Caco-2 (cell line): ENCODE data around the gene MCUB. TPM values are rescaled to one million over a fixed set of nuclear protein-coding genes. Genes with fewer than 3 reads are reported as not detected.
"Not testable (repeated sequence)": the region's sequence is repeated elsewhere in the genome, so short reads cannot be mapped to it uniquely, and the experiment has no call there.

ENCODE experiments used
- BruUV-seq: library from RNA; stranded (reverse); fragments of 400-500 nt; replicated peaks from 2 replicates; lab custom pipeline; 2021; lab: Mats Ljungman, UMichigan
- CTCF ChIA-PET: fragments of 300-600 bp; sonication (Branson Sonifier 250); formaldehyde crosslinking; loops from one replicate; lab custom pipeline; 2022; ENCODE audit warnings: antibody characterized with exemption; lab: Charles Lee
- POLR2A ChIA-PET: fragments of 300-600 bp; sonication (Branson Sonifier 250); formaldehyde crosslinking; loops from one replicate; lab custom pipeline; 2022; ENCODE audit warnings: antibody characterized with exemption; lab: Charles Lee
- DNase-seq, 2 experiments: peaks; one replicate each; pipeline versions ENCODE4 v3.0.0 to v3.0.0-alpha.2; 2020 to 2022
- H3K27me3 ChIP-seq: replicated peaks from 2 replicates; pipeline ENCODE4 v1.6.0; 2011; ENCODE audit warnings: low read length; ENCODE audit not compliant: control insufficient read depth, insufficient read depth
- H3K36me3 ChIP-seq: 2 replicates; pipeline ENCODE4 v1.5.1; 2011; ENCODE audit warnings: low read length; ENCODE audit not compliant: control insufficient read depth, insufficient read depth
- H3K4me1 ChIP-seq: fragments of 250-450 bp; sonication (Bioruptor Pico); 2 replicates; pipeline ENCODE4 v1.5.1; 2020; ENCODE audit warnings: mild to moderate bottlenecking
- H3K4me3 ChIP-seq: 2 replicates; pipeline ENCODE4 v1.5.1; 2011; ENCODE audit warnings: low read depth, mild to moderate bottlenecking, control low read depth, low read length
- H3K9me3 ChIP-seq: fragments of 250-450 bp; sonication (Bioruptor Pico); 2 replicates; pipeline ENCODE4 v1.5.1; 2020; ENCODE audit warnings: mild to moderate bottlenecking, moderate library complexity
- H3K27ac Mint-ChIP-seq: one replicate; pipeline ENCODE4 v1.8.0; 2022; ENCODE audit warnings: mixed read lengths; ENCODE audit not compliant: unreplicated experiment
- H3K27me3 Mint-ChIP-seq: one replicate; pipeline ENCODE4 v1.8.0; 2022; ENCODE audit warnings: mixed read lengths; ENCODE audit not compliant: insufficient read depth, unreplicated experiment
- H3K36me3 Mint-ChIP-seq: one replicate; pipeline ENCODE4 v1.8.0; 2022; ENCODE audit warnings: mild to moderate bottlenecking, mixed read lengths; ENCODE audit not compliant: insufficient read depth, unreplicated experiment
- H3K4me1 Mint-ChIP-seq: one replicate; pipeline ENCODE4 v1.8.0; 2022; ENCODE audit warnings: low read depth, mixed read lengths; ENCODE audit not compliant: unreplicated experiment
- H3K4me3 Mint-ChIP-seq: one replicate; pipeline ENCODE4 v1.8.0; 2022; ENCODE audit warnings: mild to moderate bottlenecking, moderate library complexity, mixed read lengths; ENCODE audit not compliant: unreplicated experiment
- H3K9me3 Mint-ChIP-seq: one replicate; pipeline ENCODE4 v1.8.0; 2022; ENCODE audit warnings: mixed read lengths; ENCODE audit not compliant: unreplicated experiment
- CTCF ChIP-seq, 2 experiments: fragments of 200-600 bp in 1 of 2; IDR thresholded peaks; 1 replicate in 1 of 2; 2 replicates in 1 of 2; pipeline versions ENCODE4 v1.5.1 to v1.8.0; 2011 to 2022; ENCODE audit warnings: antibody characterized with exemption in 1 of 2, control low read depth in 1 of 2, inconsistent platforms in 1 of 2, low read depth in 1 of 2, low read length in 1 of 2, mild to moderate bottlenecking in 1 of 2, moderate library complexity in 1 of 2; ENCODE audit not compliant: insufficient read depth in 1 of 2, severe bottlenecking in 1 of 2, unreplicated experiment in 1 of 2
- intact Hi-C: fragments of 100-400 bp; cut with micrococcal nuclease; formaldehyde crosslinking; loops from one replicate; pipeline ENCODE4 v1.10.0; 2022; ENCODE audit not compliant: unreplicated experiment
- total RNA-seq: library from RNA; stranded (reverse); gene quantifications from 2 replicates; pipeline ENCODE4 v1.2.3, GENCODE V29; 2022

Gene MCUB
- total RNA-seq, 1 experiment from 2014 or later = 3.6 TPM

GRCh38 chr4:109675181-109675580 lies 115.1 kb downstream of the MCUB start:
- CTCF ChIA-PET = no interaction called here
- no TSS peak for BruUV-seq

DNA sequence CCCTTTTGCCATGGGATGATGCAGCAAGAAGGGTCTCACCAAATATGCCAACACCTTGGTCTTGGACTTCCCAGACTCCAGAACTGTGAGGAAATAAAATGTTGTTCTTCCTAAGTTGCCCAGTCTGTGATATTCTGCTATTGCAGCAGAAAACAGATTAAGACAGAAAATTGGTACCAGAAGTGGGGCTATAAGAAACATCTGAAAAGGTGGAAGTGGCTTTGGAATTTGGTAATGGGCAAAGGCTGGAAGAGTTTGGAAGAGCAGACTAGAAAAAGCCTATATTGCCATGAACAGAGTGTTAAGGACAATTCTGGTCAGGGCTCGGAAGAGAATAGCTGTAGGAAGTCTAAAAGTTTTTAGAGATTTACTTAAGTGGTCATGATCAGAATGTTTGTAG lies 115.8 kb downstream of the MCUB start:
- Histone ChIP-seq H3K4me1 (no peaks in the 10 kb centered on the region), H3K36me3 (no peaks in the 10 kb centered on the region), H3K4me3 (no peak overlapping the region), H3K9me3 (no peaks in the 10 kb centered on the region), H3K27me3 (no peaks in the 10 kb centered on the region)
- no peaks in the 10 kb centered on the region for H3K36me3 Mint-ChIP-seq
- H3K27ac Mint-ChIP-seq = no peak overlapping the region
- no peak for DNase-seq
- intact Hi-C loops = no loop called here
- CTCF ChIA-PET = no interaction called here
- H3K4me1 Mint-ChIP-seq = no peaks in the 10 kb centered on the region
- POLR2A ChIA-PET = no interaction called here
- no TSS peak for BruUV-seq
- no peak overlapping the region for H3K4me3 Mint-ChIP-seq
- no peak for TF ChIP-seq CTCF (IDR thresholded peaks at IDR 0.05; ENCODE audit: insufficient read depth in 1 of 2, low read depth in 1 of 2, low read length in 1 of 2, severe bottlenecking in 1 of 2, unreplicated experiment in 1 of 2)
- peaks cover 4% of the 10 kb centered on the region for H3K27me3 Mint-ChIP-seq
- peaks cover 11% of the 10 kb centered on the region for H3K9me3 Mint-ChIP-seq

More at GRCh38 chr4:109675181-109675580, 115.1 kb downstream of the MCUB start:
- Histone ChIP-seq H3K4me1 (no peaks in the 10 kb centered on the region), H3K9me3 (no peaks in the 10 kb centered on the region), H3K27me3 (no peaks in the 10 kb centered on the region), H3K36me3 (no peaks in the 10 kb centered on the region), H3K4me3 (no peak overlapping the region)
- H3K4me1 Mint-ChIP-seq = no peaks in the 10 kb centered on the region
- TF ChIP-seq CTCF (IDR thresholded peaks at IDR 0.05; ENCODE audit: insufficient read depth in 1 of 2, low read depth in 1 of 2, low read length in 1 of 2, severe bottlenecking in 1 of 2, unreplicated experiment in 1 of 2) = no peak
- peaks cover 4% of the 10 kb centered on the region for H3K27me3 Mint-ChIP-seq
- POLR2A ChIA-PET = no interaction called here
- DNase-seq = no peak
- intact Hi-C loops = no loop called here
- H3K36me3 Mint-ChIP-seq = no peaks in the 10 kb centered on the region
- H3K4me3 Mint-ChIP-seq = no peak overlapping the region
- peaks cover 11% of the 10 kb centered on the region for H3K9me3 Mint-ChIP-seq
- no peak overlapping the region for H3K27ac Mint-ChIP-seq

DNA sequence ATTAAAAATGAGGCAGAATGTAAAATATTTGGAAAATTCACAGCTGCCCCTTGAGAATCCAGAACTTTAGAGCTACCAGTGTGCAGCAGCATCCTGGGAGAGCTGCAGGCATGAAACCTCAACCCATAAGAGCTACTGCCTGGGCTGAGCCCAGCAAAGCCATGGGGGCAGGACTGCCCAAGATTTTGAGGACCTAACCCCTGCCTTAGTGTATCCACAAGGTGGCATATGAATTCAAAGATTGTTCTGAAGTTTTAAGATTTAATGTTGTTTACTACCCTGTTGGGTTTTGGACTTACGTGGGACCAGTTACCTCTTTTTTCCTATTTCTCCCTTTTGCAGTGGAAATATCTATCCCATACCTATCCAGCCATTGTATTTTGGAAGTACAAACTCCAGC lies 116.8 kb downstream of the MCUB start:
- no TSS peak for BruUV-seq
- Mint-ChIP-seq H3K9me3 (peaks cover 1% of the 10 kb centered on the region), H3K4me1 (no peaks in the 10 kb centered on the region), H3K27me3 (no peaks in the 10 kb centered on the region), H3K27ac (no peak overlapping the region), H3K4me3 (no peak overlapping the region), H3K36me3 (no peaks in the 10 kb centered on the region)
- H3K4me3 ChIP-seq = no peak overlapping the region
- no peaks in the 10 kb centered on the region for H3K36me3 ChIP-seq
- intact Hi-C loops = no loop called here
- no peak for TF ChIP-seq CTCF (IDR thresholded peaks at IDR 0.05; ENCODE audit: insufficient read depth in 1 of 2, low read depth in 1 of 2, low read length in 1 of 2, severe bottlenecking in 1 of 2, unreplicated experiment in 1 of 2)
- H3K9me3 ChIP-seq = no peaks in the 10 kb centered on the region
- H3K27me3 ChIP-seq = no peaks in the 10 kb centered on the region
- ChIA-PET POLR2A (no interaction called here), CTCF (no interaction called here)
- no peak for DNase-seq
- H3K4me1 ChIP-seq = no peaks in the 10 kb centered on the region

- POLR2A ChIA-PET, H3K27me3 Mint-ChIP-seq, DNase-seq, H3K4me3 ChIP-seq, intact Hi-C loops, H3K9me3 ChIP-seq, H3K4me1 ChIP-seq, H3K4me3 Mint-ChIP-seq, H3K4me1 Mint-ChIP-seq, H3K36me3 Mint-ChIP-seq, BruUV-seq, H3K27me3 ChIP-seq, H3K27ac Mint-ChIP-seq, H3K9me3 Mint-ChIP-seq, CTCF ChIA-PET, H3K36me3 ChIP-seq: not testable (repeated sequence)
Measured at GRCh38 chr4:109678472-109678871, 118.4 kb downstream of the MCUB start.

DNA sequence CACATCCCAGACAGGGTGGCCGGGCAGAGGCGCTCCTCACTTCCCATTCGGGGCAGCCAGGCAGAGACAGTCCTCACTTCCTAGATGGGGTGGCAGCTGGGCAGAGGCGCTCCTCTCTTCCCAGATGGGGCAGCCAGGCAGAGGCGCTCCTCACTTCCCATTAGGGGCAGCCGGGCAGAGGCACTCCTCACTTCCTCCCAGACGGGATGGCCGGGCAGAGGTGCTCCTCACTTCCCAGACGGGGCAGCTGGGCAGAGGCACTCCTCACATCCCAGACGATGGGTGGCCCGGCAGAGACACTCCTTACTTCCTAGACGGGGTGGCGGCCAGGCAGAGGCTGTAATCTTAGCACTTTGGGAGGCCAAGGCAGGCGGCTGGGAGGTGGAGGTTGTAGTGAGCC lies 118.9 kb downstream of the MCUB start:
- H3K4me1 Mint-ChIP-seq, BruUV-seq, CTCF ChIA-PET: not testable (repeated sequence)

More for the DNA sequence above, 118.9 kb downstream of the MCUB start:
- DNase-seq, H3K9me3 Mint-ChIP-seq, POLR2A ChIA-PET, H3K4me1 ChIP-seq, H3K36me3 ChIP-seq, H3K27me3 ChIP-seq, H3K9me3 ChIP-seq, H3K4me3 ChIP-seq, intact Hi-C loops, H3K4me3 Mint-ChIP-seq, H3K27ac Mint-ChIP-seq, H3K27me3 Mint-ChIP-seq, H3K36me3 Mint-ChIP-seq: not testable (repeated sequence)
